ENCODE measurements around the gene CLDN20.
"Not testable (repeated sequence)": the region's sequence is repeated elsewhere in the genome, so short reads cannot be mapped to it uniquely, and the experiment has no call there.

CLDN20 gene, protein sequence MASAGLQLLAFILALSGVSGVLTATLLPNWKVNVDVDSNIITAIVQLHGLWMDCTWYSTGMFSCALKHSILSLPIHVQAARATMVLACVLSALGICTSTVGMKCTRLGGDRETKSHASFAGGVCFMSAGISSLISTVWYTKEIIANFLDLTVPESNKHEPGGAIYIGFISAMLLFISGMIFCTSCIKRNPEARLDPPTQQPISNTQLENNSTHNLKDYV

GRCh38 chr6:155263373-155264063, at the start of gene CLDN20:
TSS of gene CLDN20 (plus strand) at chr6:155264013. CDS start at chr6:155275720, 11,707 bp downstream.
- no peak for DNase-seq

DNA sequence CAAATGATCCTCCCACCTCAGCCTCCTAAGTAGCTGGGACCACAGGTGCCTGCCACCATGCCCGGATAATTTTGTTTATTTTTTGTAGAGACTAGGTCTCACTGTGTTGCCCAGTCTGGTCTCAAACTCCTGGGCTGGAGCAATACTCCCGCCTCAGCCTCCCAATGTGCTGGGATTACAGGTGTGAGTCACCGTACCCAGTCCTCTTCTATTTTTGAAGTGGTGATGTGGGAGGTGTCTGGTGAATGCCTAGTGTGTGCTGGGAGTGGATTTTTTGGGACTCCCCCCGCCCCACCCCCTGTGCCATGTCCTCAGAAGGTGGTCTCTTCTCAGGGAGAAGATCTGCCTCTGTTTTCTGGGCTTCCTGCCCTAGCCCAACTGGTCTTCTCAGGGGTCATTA, 47.9 kb upstream of the CLDN20 start:
- no peak for DNase-seq

- DNase-seq: no peak
Measured at GRCh38 chr6:155216312-155217046, 47.3 kb upstream of the CLDN20 start.

DNA sequence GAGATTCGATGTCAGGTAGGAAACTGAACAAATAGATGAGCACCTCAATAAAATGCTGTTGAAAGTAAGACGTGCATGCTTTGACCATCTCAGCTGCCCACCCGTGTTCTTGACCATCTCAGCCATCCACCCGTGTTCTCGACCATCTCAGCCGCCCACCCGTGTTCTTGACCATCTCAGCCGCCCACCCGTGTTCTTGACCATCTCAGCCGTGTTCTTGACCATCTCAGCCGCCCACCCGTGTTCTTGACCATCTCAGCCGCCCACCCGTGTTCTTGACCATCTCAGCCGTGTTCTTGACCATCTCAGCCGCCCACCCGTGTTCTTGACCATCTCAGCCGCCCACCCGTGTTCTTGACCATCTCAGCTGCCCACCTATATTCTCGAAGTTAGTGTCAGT, 45.1 kb upstream of the CLDN20 start:
- not testable (repeated sequence) for DNase-seq

DNA sequence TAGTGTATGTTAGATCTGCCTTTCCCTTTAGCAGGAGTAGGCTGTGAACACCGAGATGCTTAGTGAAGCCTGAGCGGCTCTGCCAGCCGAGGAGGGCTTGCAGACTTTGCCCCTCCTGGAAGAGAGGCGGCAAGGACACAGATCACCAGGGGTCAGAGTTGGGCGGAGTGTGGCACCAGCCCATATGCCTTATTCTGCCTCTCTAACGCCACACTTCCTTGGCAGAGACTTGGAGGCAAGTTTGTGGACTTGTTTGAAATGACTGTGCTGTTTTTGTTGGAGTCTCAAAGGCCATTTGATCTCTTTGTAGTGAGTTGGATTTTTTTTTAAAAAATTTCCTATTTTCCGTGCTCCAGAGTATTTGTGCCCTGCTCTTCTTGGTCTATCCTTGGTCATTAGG, 44.5 kb upstream of the CLDN20 start:
- DNase-seq: no peak

DNA sequence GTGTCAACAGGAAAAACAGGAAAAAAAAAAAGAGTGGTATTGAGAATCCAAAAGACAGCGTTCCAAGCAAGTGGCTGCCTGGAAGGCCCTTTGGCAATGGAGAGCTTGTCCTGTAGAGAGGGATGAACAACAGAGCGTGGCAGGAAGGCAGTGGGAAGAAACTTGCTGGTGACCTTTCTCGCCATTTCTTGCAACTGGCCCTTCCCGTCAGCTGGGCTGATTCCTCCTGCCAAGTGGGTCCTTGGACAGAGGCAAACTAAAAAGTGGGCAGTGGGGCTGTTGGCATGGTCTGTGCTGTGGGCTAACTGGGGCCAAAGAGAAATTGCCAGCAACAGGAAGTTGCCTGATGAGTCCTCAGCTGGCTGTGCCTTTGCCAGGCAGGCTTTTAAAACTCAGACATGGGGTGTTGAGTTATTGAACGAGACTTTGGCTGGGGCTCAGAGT, 43.9 kb upstream of the CLDN20 start:
- DNase-seq: no peak

DNA sequence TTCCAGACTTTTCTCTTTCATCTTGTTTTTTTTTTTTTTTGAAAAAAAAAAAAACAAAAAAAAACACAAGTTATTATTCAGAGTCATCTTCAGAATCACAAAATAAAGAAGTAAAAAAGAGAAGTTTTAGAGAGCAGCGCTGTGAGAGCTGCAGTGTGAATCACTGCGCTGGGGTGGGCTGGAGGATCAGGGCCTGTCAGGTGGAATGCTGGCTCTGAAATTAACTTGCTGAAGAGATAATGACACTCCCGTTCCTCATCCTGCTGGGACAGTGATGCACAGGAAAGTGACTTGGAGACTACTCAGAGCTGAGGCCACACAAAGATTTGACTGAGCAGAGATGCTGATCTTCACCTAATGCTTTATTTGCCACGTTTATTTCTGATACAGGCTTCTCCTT, 42.7 kb upstream of the CLDN20 start:
- DNase-seq: no peak

- DNase-seq: no peak
Measured at GRCh38 chr6:155222506-155222905, 41.3 kb upstream of the CLDN20 start.

GRCh38 chr6:155223646-155224451, 40.0 kb upstream of the CLDN20 start:
- no peak for DNase-seq

DNA sequence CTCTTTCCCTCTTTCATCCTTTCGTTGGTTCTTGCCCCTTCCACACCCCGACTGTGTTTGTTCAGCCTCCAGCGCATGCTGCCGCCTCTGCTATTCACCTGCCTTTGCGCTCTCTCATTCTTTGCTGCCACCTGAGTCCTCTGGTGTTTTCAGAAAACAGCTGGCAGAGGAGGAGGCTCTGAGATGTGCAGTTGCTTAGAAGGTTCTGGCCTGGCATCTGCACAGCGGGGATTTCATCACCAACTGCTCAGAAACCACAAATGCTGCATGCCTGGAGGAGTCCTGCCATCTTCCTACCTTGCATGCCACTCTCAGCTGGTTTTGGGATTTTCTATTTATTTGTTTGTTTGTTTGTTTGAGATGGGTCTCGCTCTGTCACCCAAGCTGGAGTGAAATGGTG, 39.2 kb upstream of the CLDN20 start:
- DNase-seq: no peak

GRCh38 chr6:155227046-155227445, 36.8 kb upstream of the CLDN20 start:
- no peak for DNase-seq

GRCh38 chr6:155228546-155229166, 35.2 kb upstream of the CLDN20 start:
- DNase-seq: no peak

DNA sequence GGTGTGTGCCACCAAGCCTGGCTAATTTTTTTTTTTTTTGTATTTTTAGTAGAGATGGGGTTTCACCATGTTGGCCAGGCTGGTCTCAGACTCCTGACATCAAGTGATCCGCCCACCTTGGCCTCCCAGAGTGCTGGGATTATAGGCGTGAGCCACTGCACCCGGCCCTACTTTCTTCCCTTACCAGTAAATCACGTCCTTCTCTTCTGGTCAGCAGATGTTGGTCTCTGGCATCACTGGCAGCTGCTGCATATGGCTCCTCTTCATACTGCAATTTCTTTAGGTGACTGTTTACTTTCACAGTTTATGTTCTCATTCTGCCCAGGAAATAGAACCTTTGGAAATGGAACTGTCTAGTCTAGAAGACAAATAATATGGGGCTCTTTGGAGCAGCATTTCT, 32.8 kb upstream of the CLDN20 start:
- DNase-seq: not testable (repeated sequence)

- DNase-seq: no peak
Measured at GRCh38 chr6:155232848-155233247, 31.0 kb upstream of the CLDN20 start.

DNA sequence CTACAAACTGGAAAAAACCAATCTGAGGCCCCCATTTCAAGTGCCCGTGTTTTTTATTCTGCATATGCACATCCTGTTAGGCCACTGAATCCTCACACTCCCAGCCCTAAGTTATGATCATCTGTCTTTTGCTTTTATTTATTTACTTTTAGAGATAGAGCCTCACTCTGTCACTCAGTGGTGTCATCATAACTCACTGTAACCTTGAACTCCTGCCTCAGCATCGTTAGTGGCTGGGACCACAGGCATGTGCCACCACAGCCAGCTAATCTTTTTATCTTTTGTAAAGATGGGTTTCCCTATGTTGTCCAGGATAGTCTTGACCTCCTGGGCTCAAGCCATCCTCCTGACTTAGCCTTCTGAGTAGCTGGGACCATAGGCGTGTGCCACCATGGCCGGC, 29.6 kb upstream of the CLDN20 start:
- no peak for DNase-seq

DNA sequence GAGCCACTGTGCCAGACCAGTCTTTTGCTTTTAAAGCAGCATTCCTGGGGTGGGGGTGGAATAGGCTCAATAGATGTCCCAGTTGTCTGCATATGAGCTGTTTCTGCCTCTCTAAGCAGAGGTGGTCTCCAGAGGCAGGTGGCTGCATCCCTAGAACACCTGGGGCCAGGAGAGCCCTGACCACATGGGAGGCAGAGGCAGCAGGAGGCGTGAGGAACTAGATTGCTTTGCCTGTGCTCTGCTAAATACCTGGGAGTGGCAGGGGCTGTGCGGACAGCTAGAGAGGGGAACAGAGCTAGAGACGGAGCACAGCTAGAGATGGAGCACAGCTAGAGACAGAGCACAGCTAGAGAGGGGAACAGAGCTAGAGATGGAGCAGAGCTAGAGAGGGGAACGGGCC, 29.1 kb upstream of the CLDN20 start:
- DNase-seq: no peak

DNA sequence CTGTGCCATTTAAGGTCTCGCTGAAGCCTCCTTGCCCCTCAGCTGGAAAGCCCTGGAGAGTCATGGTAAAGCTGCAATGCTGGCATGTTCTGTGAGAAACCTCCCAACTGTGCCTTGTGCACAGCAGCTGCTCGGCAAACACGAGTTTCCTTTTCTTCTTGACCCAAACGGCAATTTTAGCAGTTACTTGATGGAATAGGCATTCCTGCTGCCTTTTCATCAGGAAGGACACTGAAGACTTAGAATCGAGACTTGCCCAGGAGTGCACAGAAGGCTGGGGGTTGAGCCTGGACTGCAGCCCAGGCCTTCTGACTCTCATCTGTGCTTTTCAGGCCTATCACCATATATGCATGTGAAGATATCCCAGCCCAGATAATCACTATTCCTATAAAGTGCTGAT, 28.7 kb upstream of the CLDN20 start:
- no peak for DNase-seq

GRCh38 chr6:155237613-155238012, 26.2 kb upstream of the CLDN20 start:
- DNase-seq: no peak

GRCh38 chr6:155240905-155241600, 22.8 kb upstream of the CLDN20 start:
- DNase-seq: no peak

DNA sequence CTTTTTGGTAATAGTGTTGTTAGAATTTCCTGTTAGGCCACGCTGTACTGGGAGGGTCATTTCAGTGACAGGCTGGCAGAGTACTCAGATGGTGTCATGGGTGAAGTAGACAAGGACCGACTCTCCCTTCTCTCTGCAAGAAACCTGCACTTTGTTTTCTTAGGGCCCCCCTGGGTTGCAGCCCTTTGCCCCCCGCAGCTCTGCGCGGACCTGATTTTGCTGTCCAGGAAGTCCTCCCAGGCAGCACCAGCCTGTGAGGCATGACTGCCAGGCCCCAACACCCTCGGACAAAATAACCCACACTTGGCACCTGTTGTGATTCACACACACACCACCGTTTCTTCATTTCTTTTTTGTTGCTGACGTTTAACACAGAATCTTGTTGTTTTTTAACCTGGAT, 21.8 kb upstream of the CLDN20 start:
- DNase-seq: no peak

GRCh38 chr6:155244434-155244833, 19.4 kb upstream of the CLDN20 start:
- no peak for DNase-seq

DNA sequence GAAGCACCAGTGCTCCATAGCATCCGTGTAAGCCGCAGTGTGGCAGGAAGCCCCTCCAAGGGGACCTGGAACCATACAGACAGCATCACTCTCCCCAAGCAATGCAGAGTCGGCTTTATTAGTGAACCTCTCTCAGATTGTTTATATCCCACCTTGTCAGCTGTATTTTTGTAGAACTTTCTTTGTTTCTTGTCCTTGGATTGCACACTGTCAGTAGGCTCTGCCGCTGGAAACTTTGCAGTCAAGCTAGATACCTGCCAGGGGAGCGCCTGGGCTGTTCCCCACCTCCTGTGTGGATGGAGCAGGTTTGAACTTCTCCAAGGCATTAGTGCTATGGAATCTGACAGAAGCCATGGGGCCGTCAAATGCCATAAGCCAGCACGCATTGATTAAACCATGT, 18.6 kb upstream of the CLDN20 start:
- DNase-seq: no peak
